Activated CD4-positive, alpha-beta T cell treated with anti-CD3 and anti-CD28 coated beads, Interleukin-2, amount 50 U/mL, for 16 hours (primary cell): Measurements from ENCODE around the gene SPP1.

Experiments
- DNase-seq: peaks from one replicate; pipeline ENCODE4 v3.0.0-alpha.2; 2020

Gene SPP1

GRCh38 chr4:88027611-88028608 lies 52.4 kb downstream of the SPP1 start:
- DNase-seq: peak; percentile 31

- DNase-seq: no peak
Observed at GRCh38 chr4:88028946-88029345, 53.4 kb downstream of the SPP1 start.

- DNase-seq: no peak
Observed at GRCh38 chr4:88029556-88029955, 54.0 kb downstream of the SPP1 start.

- no peak for DNase-seq
Observed at GRCh38 chr4:88030565-88031310, 55.2 kb downstream of the SPP1 start.
